Esophagus muscularis mucosa (tissue), 4 donors: Measurements from ENCODE around the gene GPS1. TPM values are rescaled to one million over a fixed set of nuclear protein-coding genes. Genes with fewer than 3 reads are reported as not detected.

Experiments
- DNase-seq: peaks from one replicate; pipeline ENCODE4 v3.0.0-alpha.2; 2017; ENCODE audit errors: extremely low spot score
- H3K27ac ChIP-seq, 4 donors: fragments of 200-600 bp; sonication (generic); replicated peaks in 1 of 4; 1 replicate in 3 of 4; 2 replicates in 1 of 4; pipeline ENCODE4 v1.5.1; 2016 to 2019; ENCODE audit warnings: mild to moderate bottlenecking in 1 of 4
- H3K27me3 ChIP-seq, 4 donors: fragments of 200-600 bp; sonication (generic); one replicate each; pipeline versions ENCODE4 v1.5.1 to v1.6.0; 2016 to 2019
- H3K36me3 ChIP-seq, 4 donors: fragments of 200-600 bp; sonication (generic); one replicate each; pipeline ENCODE4 v1.5.1; 2016 to 2019
- H3K4me1 ChIP-seq, 4 donors: fragments of 200-600 bp; sonication (generic); one replicate each; pipeline ENCODE4 v1.5.1; 2016 to 2019
- H3K4me3 ChIP-seq, 4 donors: fragments of 200-600 bp; sonication (generic); 1 replicate in 2 of 4; 2 replicates in 2 of 4; pipeline ENCODE4 v1.5.1; 2016 to 2019; ENCODE audit warnings: mild to moderate bottlenecking in 4 of 4, moderate library complexity in 1 of 4
- H3K9me3 ChIP-seq, 4 donors: fragments of 200-600 bp; sonication (generic); 1 replicate in 3 of 4; 2 replicates in 1 of 4; pipeline ENCODE4 v1.5.1; 2016 to 2019
- CTCF ChIP-seq, 3 experiments: fragments of 200-600 bp in 2 of 3; fragments of 450-650 bp in 1 of 3; sonication (generic) in 2 of 3; IDR thresholded peaks; one replicate each; pipeline ENCODE4 v1.5.1; 2017 to 2019; ENCODE audit warnings: antibody characterized with exemption in 3 of 3, mild to moderate bottlenecking in 2 of 3, moderate library complexity in 1 of 3
- EP300 ChIP-seq: sonication (generic); formaldehyde crosslinking; IDR thresholded peaks from one replicate; pipeline ENCODE4 v1.6.1; 2017; ENCODE audit warnings: antibody characterized with exemption
- POLR2A ChIP-seq: fragments of 450-650 bp; IDR thresholded peaks from one replicate; pipeline ENCODE4 v1.6.1; 2017; ENCODE audit warnings: antibody characterized with exemption, moderate library complexity, mild to moderate bottlenecking, low read depth
- POLR2AphosphoS5 ChIP-seq, 2 donors: sonication (generic); formaldehyde crosslinking; IDR thresholded peaks; one replicate each; pipeline ENCODE4 v1.6.1; 2017; ENCODE audit warnings: antibody characterized with exemption in 2 of 2
- WGBS: methylation state at CpG from one replicate; pipeline ENCODE4 v1.1.5; 2018; 5-methylcytosine and 5-hydroxymethylcytosine counted together
- intact Hi-C: fragments of 100-400 bp; cut with DNase I; formaldehyde crosslinking; loops from one replicate; pipeline ENCODE4 v1.15.1; 2023
- total RNA-seq, 4 donors: library from RNA; depleted of rRNA; stranded (reverse); fragments of >200 nt; gene quantifications; one replicate each; pipeline versions ENCODE4 v1.1.0 to v1.2.1, GENCODE V29; 2016

GPS1 gene
- total RNA-seq, 4 donors from 2014 or later = 64.4 to 108 (median 85.4) TPM

GRCh38 chr17:82101301-82101715 is 49.6 kb downstream of the GPS1 start:
- WGBS = no CpG with 5 or more reads among the region's 10 CpGs
- DNase-seq = no peak
- H3K27me3 ChIP-seq = no peaks in the 10 kb centered on the region
- no peaks in the 10 kb centered on the region for H3K9me3 ChIP-seq
- H3K36me3 ChIP-seq = peaks cover 0 to 5% (median 0%) of the 10 kb centered on the region in 4 donors
- H3K4me1 ChIP-seq = peaks cover 45 to 87% (median 75%) of the 10 kb centered on the region in 4 donors
- no peak for TF ChIP-seq POLR2A
- TF ChIP-seq CTCF (IDR thresholded peaks at IDR 0.05) = no peak
- TF ChIP-seq EP300 = no peak
- TF ChIP-seq POLR2AphosphoS5 (IDR thresholded peaks at IDR 0.05) = no peak
- H3K27ac ChIP-seq = peak overlapping the region in 1 of 4 donors; percentile 51
- intact Hi-C loops = no loop called here
- no peak overlapping the region for H3K4me3 ChIP-seq

DNA sequence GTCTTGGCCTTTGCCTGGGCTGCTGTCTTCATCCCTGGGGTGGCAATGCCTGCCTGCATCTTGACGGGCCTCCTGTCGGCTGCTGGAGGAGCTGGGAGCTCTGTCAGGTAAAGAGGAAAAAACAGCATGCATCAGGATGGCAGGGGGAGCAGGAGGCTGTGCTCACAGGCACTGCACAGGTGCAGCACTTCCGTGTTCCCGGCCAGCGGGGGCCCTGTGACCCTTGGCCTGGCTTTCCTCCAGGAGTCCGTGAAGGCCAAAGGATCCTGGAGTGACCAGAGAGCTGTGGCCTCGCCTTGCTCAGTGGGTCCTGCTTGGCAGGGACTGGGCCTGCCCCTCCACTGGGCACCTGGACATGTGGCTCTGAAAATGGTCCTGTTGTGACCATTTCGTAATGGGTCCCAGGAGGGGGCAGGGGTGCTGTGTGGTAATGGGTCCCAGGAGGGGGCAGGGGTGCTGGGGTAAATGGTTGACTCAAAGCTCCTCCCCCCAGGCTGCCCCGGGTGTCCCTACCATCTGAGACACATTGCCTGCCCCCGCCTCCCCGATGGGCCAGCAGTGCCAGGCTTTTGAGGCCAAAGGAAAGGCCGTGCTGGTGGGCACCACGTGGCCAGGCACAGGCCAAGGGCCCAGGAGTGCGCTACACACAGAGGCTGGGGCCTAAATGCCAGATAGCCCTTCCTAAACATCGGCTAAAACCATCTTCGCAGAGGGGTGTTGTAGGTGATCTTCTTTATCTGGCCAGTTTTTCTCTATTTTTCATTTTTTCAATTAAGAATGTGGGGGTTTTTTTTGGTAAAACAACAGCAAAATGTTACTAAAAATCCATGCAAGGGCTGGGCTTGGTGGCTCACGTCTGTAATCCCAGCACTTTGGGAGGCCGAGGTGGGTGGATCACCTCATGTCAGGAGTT is 50.3 kb downstream of the GPS1 start:
- 69% methylated on average over 17 of the region's 18 CpGs for WGBS
- peaks cover 0 to 5% (median 0%) of the 10 kb centered on the region in 4 donors for H3K36me3 ChIP-seq
- H3K27ac ChIP-seq = peak overlapping the region in 2 of 4 donors; percentile 7 to 51
- no peaks in the 10 kb centered on the region for H3K9me3 ChIP-seq
- intact Hi-C loops = no loop called here
- no peaks in the 10 kb centered on the region for H3K27me3 ChIP-seq
- no peak for DNase-seq
- no peak overlapping the region for H3K4me3 ChIP-seq
- TF ChIP-seq POLR2A = no peak
- TF ChIP-seq POLR2AphosphoS5 (IDR thresholded peaks at IDR 0.05) = no peak
- no peak for TF ChIP-seq EP300
- TF ChIP-seq CTCF (IDR thresholded peaks at IDR 0.05) = no peak
- H3K4me1 ChIP-seq = peaks cover 45 to 87% (median 75%) of the 10 kb centered on the region in 4 donors

DNA sequence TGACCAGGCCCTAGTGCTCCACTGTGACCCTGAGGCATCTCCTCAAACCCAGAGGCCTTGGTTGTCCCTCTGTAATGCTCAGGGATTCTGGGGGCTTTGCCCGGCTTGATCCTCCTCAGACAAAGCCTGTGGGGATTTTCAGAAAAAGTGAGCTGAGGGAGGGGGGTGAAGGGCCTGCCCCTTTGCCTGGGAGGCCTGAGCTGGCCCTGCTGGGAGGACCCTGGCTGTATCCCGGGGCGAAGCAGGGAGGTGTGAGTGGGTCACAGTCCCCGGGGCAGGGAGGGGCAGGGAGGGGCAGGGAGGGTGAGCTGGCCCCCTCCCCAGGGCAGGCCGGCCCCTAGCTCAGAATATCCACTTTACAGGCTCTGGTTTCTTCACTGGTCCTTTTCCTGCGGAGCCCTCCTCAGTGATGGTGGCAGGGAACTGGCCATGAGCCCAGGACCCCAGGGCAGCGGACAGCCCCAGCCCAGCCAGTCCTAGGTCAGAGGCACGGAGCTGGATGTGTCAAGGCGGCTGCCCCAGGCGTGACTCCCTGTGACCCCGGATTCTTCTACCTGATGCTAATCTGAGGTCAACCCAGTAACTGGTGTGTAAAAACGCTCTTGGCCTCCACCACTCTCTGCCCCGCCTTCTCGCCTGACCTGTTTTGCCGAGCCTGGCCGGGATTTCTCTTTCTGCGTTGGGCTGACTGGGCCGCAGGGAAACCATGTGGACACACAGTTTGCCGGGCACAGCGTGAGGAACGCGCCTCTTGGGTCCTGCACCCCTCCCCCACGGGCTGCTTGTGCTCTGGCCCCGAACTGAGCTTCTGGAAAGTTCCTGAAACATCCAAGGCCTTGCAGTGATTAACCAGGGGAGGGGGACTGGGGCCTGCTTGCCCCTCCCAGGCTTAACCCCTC is 52.1 kb downstream of the GPS1 start:
- Histone ChIP-seq H3K27ac (peak overlapping the region; percentile 68 to 81 (median 76)), H3K4me1 (peaks cover 43 to 89% (median 75%) of the 10 kb centered on the region in 4 donors), H3K9me3 (no peaks in the 10 kb centered on the region), H3K36me3 (peaks cover 0 to 5% (median 2%) of the 10 kb centered on the region in 4 donors), H3K27me3 (no peaks in the 10 kb centered on the region), H3K4me3 (no peak overlapping the region)
- TF ChIP-seq POLR2AphosphoS5 (IDR thresholded peaks at IDR 0.05) (peak; percentile 28 to 80), CTCF (IDR thresholded peaks at IDR 0.05) (no peak), EP300 (no peak), POLR2A (no peak)
- 44% methylated on average over 14 of the region's 24 CpGs for WGBS
- intact Hi-C loops = no loop called here
- no peak for DNase-seq

GRCh38 chr17:82104797-82105416 is 53.2 kb downstream of the GPS1 start:
- H3K27ac ChIP-seq = peak overlapping the region in 3 of 4 donors; percentile 68 to 81 (median 78)
- peaks cover 33 to 78% (median 64%) of the 10 kb centered on the region in 4 donors for H3K4me1 ChIP-seq
- intact Hi-C loops = no loop called here
- TF ChIP-seq POLR2AphosphoS5 (IDR thresholded peaks at IDR 0.05) (no peak), CTCF (IDR thresholded peaks at IDR 0.05) (no peak), EP300 (no peak), POLR2A (no peak)
- no peak overlapping the region for H3K4me3 ChIP-seq
- DNase-seq = no peak
- H3K36me3 ChIP-seq = peaks cover 0 to 5% (median 2%) of the 10 kb centered on the region in 4 donors
- no peaks in the 10 kb centered on the region for H3K27me3 ChIP-seq
- WGBS = 92% methylated on average over 9 of the region's 11 CpGs
- H3K9me3 ChIP-seq = no peaks in the 10 kb centered on the region
